LHCN-M2 (cell line): ENCODE measurements around the gene HOXC11. TPM values are rescaled to one million over a fixed set of nuclear protein-coding genes. Genes with fewer than 3 reads are reported as not detected.

Source experiments
- DNase-seq: peaks from one replicate; pipeline ENCODE4 v3.0.0-alpha.2; 2012; ENCODE audit warnings: low read depth
- polyA plus RNA-seq: library from polyadenylated mRNA; unstranded; fragments of >200 nt; gene quantifications from one replicate; pipeline ENCODE4 v1.2.1, GENCODE V29; 2012; ENCODE audit warnings: missing spikeins
- total RNA-seq: library from RNA; depleted of rRNA; stranded (reverse); fragments of >200 nt; gene quantifications from 2 replicates; pipeline ENCODE4 v1.2.3, GENCODE V29; 2014; rRNA removed

Gene HOXC11
- 3.2 and 3.4 TPM in 2 replicates for total RNA-seq
- polyA plus RNA-seq = 3.5 TPM

DNA sequence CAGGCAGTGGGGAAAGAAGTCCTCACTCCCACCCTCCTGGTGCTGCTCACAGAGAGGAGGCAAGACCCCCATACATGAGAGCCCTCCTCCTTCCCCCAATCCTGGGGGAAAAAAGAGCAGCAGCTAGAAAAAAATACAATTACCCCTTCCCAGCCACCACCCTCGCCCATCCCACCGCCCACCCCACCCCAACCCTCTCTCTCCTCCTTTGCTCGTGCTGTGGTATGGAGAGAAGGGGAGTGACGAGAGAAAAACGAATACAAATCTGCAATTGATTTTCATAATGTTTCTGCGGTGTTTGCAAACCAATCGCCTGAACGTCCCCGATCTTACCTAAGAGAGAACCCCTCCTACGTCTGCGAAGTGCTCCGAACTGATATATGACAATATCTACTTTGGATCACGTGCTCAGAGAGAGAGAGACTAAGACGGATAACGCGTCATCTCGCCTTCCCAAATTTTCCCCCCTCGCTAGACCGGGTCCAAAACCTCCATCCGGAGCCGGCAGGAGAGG lies at the start of gene HOXC11:
TSS of gene HOXC11 (plus strand) at position 405 of the 514 bp plus-strand sequence. CDS start 116 bp downstream, outside the sequence.
- DNase-seq = no peak

DNA sequence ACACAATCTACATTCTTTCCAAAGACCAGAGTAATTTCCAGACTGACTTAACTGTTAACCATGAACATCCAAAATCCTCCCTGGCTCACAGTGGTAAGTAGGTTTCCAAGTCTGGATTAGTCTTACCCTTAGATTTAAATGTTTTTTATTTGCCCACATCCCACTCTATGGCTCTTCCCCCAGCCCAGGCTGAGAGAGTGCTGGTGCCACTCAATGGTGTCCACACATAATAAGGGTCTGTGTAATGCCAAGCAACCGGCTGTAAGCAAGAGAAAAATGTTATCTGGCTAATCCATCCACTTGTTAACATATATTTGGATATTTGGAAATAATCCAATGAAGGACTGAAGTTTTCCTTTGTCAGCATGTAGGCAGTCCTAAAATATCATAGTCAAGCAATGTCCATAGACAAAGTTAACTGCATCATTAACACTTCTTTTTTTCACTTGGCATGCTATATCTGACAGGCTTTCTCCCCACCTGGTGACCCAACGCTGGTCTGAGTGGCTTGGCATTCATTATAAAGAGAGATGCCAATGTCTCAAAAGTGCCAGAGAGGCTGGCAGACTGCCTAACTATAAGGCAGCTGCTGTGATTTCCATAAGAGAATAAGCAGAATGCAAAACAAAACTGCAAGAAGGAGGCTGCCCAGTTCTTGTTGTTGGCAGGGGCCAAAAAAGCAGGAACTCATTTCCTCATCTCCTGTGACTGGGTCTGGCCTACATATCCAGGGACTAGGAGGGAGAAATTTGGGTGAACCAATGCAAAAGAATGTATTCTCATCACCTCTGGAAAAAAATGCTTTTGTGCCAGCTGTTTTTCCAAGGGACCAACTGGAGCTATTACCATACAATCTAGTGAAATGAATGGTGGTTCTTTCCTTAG lies 48.2 kb upstream of the HOXC11 start:
- DNase-seq = peak; percentile 23

DNA sequence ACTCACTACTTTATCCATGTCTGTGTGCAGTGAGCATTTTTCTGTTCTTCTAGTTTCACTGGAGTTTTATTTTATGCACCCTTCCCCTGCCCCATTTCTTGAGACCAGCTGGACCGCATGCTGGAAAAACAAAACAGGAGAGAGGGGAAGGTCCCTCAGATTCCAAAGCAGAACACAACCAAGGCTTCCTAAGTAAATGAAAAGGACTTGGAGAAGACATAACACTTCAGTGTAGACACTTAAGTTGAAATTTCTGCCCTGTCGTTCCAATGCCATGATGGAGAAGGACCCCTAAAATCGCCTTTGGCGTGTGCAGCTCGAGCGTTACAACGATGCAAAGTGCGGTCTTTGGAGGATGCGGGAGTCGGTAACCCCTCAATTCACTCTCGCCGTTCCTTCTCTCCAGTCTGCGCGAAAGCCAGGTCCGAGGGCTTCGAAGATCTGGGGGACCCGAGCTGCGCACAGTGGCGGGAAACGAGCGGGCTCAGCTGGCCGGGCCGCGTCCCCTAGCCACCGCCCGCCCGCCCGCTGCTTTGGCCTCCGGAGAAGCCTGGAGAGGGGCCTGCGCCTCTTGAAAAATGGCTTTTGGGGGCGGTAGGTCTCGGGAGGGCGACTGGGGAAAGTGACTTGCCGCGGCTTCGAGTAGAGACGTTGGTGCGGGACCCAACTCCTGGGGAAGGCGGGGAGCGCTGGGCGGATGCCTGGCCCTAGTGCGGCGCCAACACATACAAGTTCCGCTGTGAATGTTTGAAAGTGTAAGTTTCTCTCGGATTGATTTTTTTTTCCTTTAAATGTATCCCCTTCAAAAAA lies 45.5 kb upstream of the HOXC11 start:
- DNase-seq = no peak

DNA sequence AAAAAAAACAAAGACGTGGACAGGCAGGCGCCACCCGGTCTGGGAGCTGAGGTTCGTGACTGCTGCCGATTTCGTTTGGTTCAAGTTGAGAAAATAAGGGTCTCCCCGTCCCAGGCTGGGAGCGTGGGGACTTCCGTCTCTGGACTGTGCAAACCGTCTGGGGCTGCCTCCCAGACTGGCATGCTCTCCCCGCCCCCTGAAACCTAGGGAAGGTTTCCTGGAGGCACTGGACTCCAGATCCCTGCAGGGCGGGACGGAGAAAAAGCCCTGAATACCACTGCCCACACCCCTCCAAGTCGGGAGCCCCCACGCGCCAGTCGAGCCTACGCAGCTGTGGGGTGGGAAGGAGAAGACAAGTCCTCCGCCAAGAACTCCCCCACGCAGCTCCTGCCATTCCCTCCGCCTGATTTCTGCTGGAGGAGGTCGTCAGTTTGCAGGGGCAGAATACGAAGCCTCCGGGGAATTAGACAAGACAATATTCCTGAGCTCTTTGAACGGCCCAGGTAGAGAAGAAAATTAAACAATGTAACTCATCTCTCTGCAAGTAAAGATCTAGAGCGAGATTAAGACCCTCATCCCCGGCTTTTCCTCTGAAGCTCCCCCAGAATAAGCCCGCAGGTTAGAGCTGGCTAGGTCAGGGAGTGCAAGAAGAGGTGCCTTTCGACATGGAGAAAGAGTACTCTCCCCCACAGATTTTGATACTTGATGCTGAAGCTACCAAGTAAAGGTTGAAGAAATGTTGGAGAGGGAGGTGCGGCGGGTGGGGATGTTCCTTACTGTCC lies 44.7 kb upstream of the HOXC11 start:
- DNase-seq = no peak

DNA sequence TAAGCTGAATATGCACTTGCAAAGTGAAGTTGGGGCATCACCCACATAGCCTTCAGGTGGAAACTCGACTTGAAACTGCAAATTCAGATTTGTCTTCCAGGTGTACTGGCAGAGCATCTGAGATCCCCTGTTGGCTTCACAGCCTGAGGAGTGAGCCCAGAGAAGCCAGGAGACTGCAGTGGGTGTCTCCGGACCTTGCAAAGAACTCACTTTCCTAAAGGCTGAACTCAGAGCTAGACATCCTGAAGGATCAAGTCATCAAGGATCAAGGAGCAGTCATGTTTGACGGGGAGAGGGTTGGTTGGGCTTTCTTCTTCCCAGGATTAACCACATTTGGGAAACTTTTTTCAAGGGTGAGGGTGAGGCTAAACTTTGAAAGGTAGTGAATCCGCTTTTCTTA lies 43.4 kb upstream of the HOXC11 start:
- no peak for DNase-seq

DNA sequence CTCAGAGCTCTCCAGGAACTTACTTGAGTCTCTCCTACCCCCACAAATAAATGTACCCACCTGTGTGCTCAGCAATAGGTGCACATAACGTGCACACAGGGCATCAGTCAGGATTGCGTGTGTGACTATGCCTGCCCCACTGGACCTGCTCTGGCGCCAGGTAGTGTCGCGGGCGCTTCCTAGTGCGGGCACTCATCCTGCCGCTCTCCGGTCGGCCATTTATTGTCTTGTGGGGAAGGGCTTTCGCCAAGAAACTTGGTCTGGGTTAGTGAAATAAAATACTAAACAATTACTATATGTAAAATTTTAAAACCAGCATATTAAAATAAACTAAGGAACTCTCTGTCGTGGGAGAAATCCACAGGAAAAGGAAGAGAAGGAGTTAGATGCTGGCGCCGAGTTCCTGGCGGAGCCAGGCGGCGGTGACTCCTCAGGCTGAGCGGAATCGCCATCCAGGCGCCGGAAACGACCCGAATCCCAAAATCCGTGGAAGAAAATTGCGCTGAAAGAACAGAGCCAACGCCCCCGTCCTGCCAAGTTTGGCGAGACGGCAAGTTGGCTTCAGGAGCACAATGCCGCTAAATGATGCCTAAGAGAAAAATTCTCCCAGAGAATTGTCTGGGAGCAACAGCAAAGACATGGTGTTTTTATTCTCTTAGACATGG lies 42.2 kb upstream of the HOXC11 start:
- no peak for DNase-seq

DNA sequence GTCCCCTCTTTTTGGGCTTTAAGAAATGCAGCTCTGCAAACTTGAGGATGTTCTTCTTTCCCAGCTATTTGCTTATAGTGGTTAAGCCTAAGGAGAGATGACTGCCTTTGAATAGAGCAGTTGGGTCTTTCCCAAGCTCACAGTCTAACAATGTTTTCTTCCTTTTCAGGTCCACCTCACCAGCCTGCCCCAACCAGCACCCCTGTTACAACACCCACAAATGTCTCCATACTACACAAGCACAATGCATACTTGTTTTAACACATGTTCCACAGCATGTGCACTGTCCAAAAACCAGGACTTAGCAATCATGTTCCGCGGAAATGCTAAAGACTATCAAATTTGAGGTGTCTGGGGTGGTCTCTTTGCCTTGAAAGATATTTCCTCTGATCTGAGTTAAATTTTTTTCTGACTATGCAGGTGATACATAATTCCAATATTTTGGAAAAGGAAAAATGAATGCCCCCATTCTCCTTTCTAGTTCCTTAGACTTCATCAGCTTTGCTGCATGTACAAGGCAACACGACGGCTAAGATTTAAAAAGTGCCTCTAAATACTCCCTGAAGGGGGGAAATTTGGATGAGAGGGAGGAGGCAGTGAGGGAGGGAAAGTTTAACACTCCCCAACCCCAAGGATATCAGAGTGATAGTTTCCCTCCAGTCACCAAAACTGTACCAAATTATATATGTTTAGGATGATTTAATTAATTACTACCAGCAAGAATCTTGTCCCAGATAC lies 40.9 kb upstream of the HOXC11 start:
- no peak for DNase-seq

DNA sequence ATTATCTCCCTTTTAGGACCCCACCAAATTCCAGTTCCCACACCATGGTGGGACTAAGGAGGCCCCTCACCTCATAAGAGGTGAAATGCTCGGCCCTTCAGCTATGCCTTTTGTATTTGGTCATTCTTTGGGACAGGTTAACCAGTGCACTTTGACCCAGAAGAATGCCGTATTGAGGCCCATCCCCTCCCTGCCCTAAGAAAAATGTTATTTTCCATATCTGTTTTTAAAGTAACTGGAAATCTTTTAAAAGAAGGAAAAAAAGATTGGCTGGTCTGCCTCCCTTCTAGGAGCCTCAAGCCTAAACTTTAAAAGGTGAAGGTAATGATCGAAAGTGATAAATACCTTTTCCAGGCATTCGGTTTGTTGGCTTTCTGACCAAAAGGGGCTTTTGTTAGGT lies 40.0 kb upstream of the HOXC11 start:
- no peak for DNase-seq

DNA sequence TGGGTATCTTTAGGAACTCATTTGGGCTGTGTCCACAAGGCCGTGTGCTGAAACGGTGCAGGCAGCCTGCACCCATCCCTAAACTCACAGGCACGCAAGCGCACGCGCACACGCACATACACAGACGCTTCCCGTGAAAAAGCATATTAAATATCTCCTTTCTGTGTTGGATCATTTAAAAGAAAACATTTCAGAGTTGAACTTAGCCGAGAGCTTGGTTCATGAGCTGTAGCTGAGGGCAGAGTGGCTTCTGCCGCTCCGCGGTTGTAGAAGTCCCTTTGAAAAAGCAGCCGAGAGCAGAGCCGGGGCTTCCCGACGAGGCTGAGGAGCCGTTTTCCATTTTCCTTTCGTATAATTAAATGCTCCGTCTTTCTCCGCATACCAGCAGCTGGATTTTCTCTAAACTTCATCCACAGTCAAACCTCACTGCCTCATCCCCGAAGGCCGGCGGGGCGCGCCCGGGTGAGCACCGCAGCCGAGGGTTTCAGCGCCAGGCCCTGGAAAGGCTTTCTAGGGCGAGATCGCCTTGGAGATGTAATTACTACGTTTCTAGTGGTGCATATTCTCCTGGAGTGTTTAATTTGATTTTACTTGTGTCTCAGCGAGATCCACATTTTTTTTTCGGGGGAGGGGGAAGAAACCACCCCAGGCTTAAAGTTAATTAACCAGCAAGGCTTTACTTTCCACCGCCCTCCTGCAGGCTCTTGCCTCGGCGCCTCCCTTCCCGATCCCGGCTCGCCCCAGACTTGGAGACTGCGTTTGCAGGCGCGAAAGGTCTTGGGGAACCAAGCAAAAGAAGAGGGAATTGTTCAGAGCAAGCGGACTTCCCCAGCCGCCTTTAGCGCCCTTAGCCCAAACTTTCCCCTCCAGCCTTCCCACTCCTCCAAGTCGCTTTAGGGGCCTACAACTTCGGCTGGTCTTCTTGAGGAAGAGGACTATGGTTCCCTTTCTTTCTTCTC lies 37.3 kb upstream of the HOXC11 start:
- no peak for DNase-seq

DNA sequence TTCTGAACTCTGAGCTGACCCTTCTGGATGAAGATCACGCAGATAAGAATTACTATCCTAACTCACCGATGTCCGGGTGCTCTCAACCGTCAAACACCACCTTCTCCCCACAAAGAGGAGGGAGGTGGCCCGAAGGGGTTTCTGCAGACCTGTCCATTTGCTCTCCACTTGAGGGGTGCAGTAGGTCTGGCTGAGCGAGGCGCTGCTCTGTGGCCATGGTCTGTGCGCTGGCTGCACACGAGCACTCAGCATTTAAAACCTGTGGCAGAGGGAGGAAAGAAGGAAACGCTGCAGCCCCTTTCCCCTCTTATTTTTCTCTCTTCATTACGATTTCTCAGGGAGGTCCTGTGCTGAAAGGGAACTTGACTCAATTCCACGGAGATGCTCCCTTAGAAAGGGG lies 35.8 kb upstream of the HOXC11 start:
- no peak for DNase-seq

DNA sequence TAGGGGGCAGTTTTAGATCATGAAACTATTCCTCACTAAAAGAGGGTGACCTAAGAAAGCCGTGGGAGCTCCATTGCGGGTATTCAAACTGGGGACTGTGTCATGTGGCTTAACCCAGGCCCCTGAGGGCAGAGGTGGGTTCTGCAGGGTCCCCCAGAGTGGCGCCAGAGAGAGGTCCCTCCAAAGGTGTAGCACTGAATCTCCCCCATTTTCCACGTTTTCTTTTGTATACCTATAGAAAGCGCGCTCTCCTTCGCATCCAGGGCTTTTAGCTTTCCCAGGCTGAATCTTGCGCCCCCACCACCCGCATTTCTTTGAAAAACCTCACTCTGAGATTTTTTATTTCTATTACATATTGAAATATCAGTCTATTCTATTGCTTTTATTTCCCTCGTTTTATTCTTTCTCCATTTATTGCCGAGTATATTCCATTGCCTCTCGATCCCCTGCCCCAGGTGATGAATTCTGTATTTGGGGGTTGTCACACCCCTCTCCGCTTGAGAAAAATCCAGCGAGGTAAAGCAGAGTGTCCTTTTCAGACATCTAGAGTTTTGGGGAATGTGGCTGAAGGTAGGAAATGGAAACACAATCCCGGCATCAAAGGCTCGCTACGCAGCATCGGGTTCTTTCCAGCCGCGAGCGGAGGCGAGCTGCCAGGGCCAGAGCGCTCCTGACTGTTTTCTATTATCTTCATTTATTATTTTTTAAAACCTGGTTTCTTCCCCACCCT lies 35.2 kb upstream of the HOXC11 start:
- DNase-seq = no peak

DNA sequence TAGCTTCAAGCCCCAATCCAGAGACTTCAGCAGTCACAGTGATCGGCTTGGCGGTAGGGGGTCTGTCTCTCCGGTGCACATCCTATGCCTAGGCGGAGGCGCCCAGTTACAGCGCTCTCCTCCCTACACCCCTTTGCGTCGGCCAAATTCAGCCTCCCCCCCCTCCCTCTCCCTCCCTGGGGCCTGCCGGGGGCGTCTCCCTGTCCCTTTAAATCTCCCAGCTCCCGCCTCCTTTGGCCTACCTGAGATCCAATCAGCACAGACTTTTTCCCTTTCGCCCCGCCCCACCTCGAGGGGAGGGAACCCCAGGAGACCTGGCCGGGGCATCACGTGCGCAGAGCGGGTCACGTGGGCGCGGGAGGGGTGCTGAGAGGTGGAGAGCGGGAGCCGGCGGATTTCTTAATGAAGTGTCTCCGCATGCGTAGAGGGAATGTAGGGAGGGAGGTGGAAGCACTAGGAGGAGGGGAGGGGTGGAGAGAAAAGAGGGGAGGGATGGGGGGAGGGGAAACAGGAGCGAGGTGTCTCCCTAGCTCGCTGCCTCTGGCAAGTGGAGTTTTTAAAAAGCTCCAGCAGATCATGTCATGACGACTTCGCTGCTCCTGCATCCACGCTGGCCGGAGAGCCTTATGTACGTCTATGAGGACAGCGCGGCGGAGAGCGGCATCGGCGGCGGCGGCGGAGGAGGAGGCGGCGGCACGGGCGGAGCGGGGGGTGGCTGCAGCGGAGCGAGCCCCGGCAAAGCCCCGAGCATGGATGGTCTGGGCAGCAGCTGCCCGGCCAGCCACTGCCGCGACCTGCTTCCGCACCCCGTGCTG lies 34.4 kb upstream of the HOXC11 start, which contains the start of gene HOXC13:
TSS of gene HOXC13 (plus strand) at position 506 of the 815 bp plus-strand sequence. CDS start at position 582, 76 bp downstream.
- DNase-seq = peak; percentile 99

DNA sequence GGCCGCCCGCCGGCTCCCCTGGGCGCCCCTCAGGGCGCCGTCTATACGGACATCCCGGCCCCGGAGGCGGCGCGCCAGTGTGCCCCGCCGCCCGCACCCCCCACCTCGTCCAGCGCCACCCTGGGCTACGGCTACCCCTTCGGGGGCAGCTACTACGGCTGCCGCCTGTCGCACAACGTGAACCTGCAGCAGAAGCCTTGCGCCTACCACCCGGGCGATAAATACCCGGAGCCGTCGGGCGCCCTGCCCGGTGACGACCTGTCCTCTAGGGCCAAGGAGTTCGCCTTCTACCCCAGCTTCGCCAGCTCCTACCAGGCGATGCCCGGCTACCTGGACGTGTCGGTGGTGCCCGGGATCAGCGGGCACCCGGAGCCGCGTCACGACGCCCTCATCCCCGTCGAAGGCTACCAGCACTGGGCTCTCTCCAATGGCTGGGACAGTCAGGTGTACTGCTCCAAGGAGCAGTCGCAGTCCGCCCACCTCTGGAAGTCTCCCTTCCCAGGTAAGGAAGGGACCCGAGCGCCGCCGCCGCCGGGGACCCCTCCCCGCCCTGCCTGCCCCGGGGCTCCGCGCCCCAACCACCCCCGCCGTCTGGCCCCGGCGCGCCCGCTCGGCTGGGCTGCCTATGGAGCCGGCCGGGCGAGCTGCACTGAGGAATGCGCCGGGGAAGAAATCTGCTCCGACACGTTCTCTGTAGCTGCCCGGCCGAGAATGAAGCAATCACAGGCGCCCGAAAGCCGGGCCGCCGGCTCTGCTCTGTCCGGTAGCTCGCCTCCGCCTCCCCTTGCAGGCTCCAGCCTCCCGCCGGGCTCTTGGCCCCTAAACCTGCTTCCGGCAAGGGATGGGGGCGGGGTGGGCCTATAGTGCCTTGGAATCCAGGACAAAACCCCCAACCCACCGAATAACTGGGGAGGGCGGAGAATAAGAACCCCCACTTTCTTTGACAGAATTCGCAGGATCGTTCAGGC lies 33.5 kb upstream of the HOXC11 start:
- DNase-seq = peak; percentile 45

DNA sequence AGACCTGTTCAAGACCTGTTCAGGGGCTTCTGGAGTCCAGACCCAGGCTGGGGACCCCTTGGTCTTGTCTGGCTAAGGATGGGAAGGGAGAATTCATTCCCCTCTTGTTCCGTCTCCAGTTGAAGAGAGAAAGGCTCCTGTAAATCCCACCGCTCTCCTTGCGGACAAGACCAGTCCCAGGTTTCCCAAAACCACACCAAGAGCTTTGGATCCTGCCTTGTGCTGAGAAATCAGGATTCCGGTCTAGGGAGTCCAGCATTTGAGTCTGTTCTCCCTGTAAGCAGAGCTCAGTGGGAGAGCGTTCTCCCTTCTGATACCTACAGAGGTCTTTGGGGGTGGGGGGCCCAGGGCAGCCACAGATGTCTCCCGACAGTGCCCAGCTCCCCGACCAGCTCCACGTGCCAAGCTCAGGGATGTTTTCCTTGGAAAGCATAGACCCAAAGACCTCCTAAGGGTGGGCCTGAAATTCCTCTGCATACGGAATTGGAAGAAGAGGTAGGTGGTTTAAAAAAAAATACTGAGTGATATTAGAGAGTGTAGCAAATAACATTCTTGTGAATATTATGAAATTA lies 32.4 kb upstream of the HOXC11 start:
- no peak for DNase-seq

DNA sequence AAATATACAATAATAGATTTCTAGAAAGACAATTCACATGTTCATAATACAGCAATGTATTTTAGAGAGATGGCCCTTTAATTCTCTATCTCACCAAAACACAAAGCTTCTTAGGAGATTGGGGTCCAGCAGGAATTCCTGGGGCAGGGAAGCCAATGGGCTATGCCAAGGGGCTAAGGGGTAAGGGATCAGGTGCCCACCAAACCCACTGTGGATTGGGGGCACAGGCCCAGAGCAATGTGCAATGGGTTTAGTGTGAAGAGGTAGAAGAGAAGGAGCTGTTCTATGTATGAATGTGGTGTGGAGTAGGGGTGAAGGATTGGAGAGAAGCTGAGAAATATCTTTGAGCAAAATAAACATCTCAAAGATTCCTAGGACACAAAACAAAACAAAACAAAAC lies 31.7 kb upstream of the HOXC11 start:
- no peak for DNase-seq

DNA sequence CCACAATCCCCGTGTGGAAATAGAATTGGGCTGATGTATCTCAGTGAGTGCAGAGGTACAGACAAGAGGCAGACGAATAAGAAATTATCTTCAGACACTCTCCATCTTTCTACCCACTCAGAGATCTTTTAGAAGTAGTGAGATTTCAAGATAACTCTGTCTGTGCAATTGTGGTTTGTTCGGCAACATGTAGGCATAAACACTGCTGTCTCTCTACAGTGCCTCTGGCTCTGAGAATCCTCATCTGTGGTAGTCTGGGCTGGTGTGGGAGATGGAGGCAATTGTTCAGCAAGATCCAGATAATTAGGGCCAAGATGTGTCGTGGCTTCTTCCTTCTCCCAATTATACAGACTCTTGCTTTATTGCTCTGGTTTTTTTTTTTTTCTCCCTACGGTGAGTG lies 31.2 kb upstream of the HOXC11 start:
- no peak for DNase-seq
